ENCODE data around the gene CXorf38. TPM values are rescaled to one million over a fixed set of nuclear protein-coding genes. Genes with fewer than 3 reads are reported as not detected.

The CXorf38 gene
- polyA plus RNA-seq, 3 donors = 35.1 to 51.2 (median 39.5) TPM

GRCh38 chrX:40651620-40652223, 4.4 kb upstream of the CXorf38 start:
- TF ChIP-seq CTCF (IDR thresholded peaks at IDR 0.05) = peak; percentile 64
- Histone ChIP-seq H3K9me3 (replicated peaks in 1 of 2; ENCODE audit: control insufficient read depth in 1 of 2, insufficient read depth in 1 of 2, low read length in 2 of 2) (no peaks in the 10 kb centered on the region), H3K36me3 (replicated peaks in 1 of 2; ENCODE audit: control insufficient read depth in 1 of 2, insufficient read depth in 2 of 2, low read length in 2 of 2) (peaks cover 20 to 51% of the 10 kb centered on the region in 2 donors), H3K27me3 (ENCODE audit: control insufficient read depth in 2 of 2, insufficient read depth in 2 of 2, low read length in 2 of 2) (peaks cover 0 to 30% of the 10 kb centered on the region in 2 donors), H2AFZ (ENCODE audit: insufficient read depth, low read depth, low read length, poor library complexity, severe bottlenecking) (no peak overlapping the region), H3K4me2 (replicated peaks; ENCODE audit: extremely low read depth, low read length, poor library complexity, severe bottlenecking) (no peak overlapping the region), H3K4me3 (replicated peaks in 1 of 3; ENCODE audit: low read depth in 2 of 3, low read length in 3 of 3) (no peak overlapping the region), H3K9ac (ENCODE audit: insufficient read depth, low read length, poor library complexity, severe bottlenecking) (no peak overlapping the region), H3K4me1 (ENCODE audit: control insufficient read depth in 1 of 2, insufficient read depth in 2 of 2, low read length in 2 of 2) (peaks cover 5 to 10% of the 10 kb centered on the region in 2 donors), H3K27ac (ENCODE audit: low read depth in 1 of 2, low read length in 2 of 2) (no peak overlapping the region), H3K79me2 (ENCODE audit: insufficient read depth, low read length) (peaks cover 6% of the 10 kb centered on the region), H4K20me1 (ENCODE audit: insufficient read depth, low read length) (peaks cover 5% of the 10 kb centered on the region)
- H3K36me3 Mint-ChIP-seq = peaks cover 32 to 41% of the 10 kb centered on the region in 2 donors
- peaks cover 0 to 1% (median 0%) of the 10 kb centered on the region in 7 donors for H3K9me3 Mint-ChIP-seq
- DNase-seq = peak; percentile 54 to 59 (median 55)
- intact Hi-C loops (cut with micrococcal nuclease) = loop anchor here (10.0 kb wide), 2 partner anchors 83 to 143 kb away; partner anchors contain the start of gene MED14 (in 1 of the 2)
- no peak overlapping the region for H3K4me3 Mint-ChIP-seq
- no peaks in the 10 kb centered on the region for H3K4me1 Mint-ChIP-seq
- WGBS (ENCODE audit: insufficient coverage) = no CpG with 5 or more reads among the region's 3 CpGs
- H3K27ac Mint-ChIP-seq = peak overlapping the region in 2 of 7 donors; percentile 2 to 53
- H3K27me3 Mint-ChIP-seq (ENCODE audit: low read depth in 3 of 3) = peaks cover 0 to 24% (median 0%) of the 10 kb centered on the region in 3 donors

- peaks cover 0 to 4% (median 0%) of the 10 kb centered on the region in 7 donors for H3K9me3 Mint-ChIP-seq
- Histone ChIP-seq H3K79me2 (ENCODE audit: insufficient read depth, low read length) (peaks cover 48% of the 10 kb centered on the region), H2AFZ (ENCODE audit: insufficient read depth, low read depth, low read length, poor library complexity, severe bottlenecking) (peak overlapping the region; percentile 79), H3K4me2 (replicated peaks; ENCODE audit: extremely low read depth, low read length, poor library complexity, severe bottlenecking) (peak overlapping the region; percentile 81), H3K4me1 (ENCODE audit: control insufficient read depth in 1 of 2, insufficient read depth in 2 of 2, low read length in 2 of 2) (peaks cover 32 to 59% of the 10 kb centered on the region in 2 donors), H3K27me3 (ENCODE audit: control insufficient read depth in 2 of 2, insufficient read depth in 2 of 2, low read length in 2 of 2) (peaks cover 0 to 7% of the 10 kb centered on the region in 2 donors), H3K9ac (ENCODE audit: insufficient read depth, low read length, poor library complexity, severe bottlenecking) (peak overlapping the region; percentile 86), H3K9me3 (replicated peaks in 1 of 2; ENCODE audit: control insufficient read depth in 1 of 2, insufficient read depth in 1 of 2, low read length in 2 of 2) (no peaks in the 10 kb centered on the region), H4K20me1 (ENCODE audit: insufficient read depth, low read length) (peaks cover 51% of the 10 kb centered on the region), H3K27ac (ENCODE audit: low read depth in 1 of 2, low read length in 2 of 2) (peak overlapping the region; percentile 75 to 87), H3K4me3 (replicated peaks in 1 of 3; ENCODE audit: low read depth in 2 of 3, low read length in 3 of 3) (peak overlapping the region; percentile 88 to 98 (median 90)), H3K36me3 (replicated peaks in 1 of 2; ENCODE audit: control insufficient read depth in 1 of 2, insufficient read depth in 2 of 2, low read length in 2 of 2) (peaks cover 0 to 15% of the 10 kb centered on the region in 2 donors)
- intact Hi-C loops (cut with micrococcal nuclease) = loop anchor here (10.0 kb wide), 3 partner anchors 62 to 102 kb away; partner anchors contain the start of genes ATP6AP2 (in 1 of the 2) and MED14 (in 1 of the 2)
- WGBS (ENCODE audit: insufficient coverage) = 0% methylated on average over 12 of the region's 33 CpGs
- peaks cover 21 to 29% of the 10 kb centered on the region in 2 donors for H3K36me3 Mint-ChIP-seq
- DNase-seq = peak; percentile 24 to 42 (median 32)
- peaks cover 0 to 28% (median 1%) of the 10 kb centered on the region in 3 donors for H3K27me3 Mint-ChIP-seq (ENCODE audit: low read depth in 3 of 3)
- peak overlapping the region; percentile 80 to 94 (median 91) for H3K27ac Mint-ChIP-seq
- TF ChIP-seq CTCF (IDR thresholded peaks at IDR 0.05) = no peak
- H3K4me3 Mint-ChIP-seq = peak overlapping the region; percentile 94
- H3K4me1 Mint-ChIP-seq = peaks cover 36% of the 10 kb centered on the region
Measured at GRCh38 chrX:40646489-40647306, 663 bp downstream of the CXorf38 start.
